Neural cell (in vitro differentiated cells): ENCODE data around the gene TFDP1. TPM values are rescaled to one million over a fixed set of nuclear protein-coding genes. Genes with fewer than 3 reads are reported as not detected.

Experiments
- H2AFZ ChIP-seq: fragments of 200-600, 300-800 bp; sonication (generic), shearing (Covaris generic); 2 replicates; pipeline ENCODE4 v1.6.0; 2014; ENCODE audit warnings: low read depth, mild to moderate bottlenecking, antibody characterized with exemption, low read length, moderate library complexity
- H3F3A ChIP-seq: fragments of 200-600 bp; shearing (Covaris generic); 2 replicates; pipeline ENCODE4 v1.6.1; 2016; ENCODE audit warnings: mild to moderate bottlenecking, moderate library complexity, mixed read lengths, antibody characterized with exemption, low read length; ENCODE audit not compliant: insufficient read depth, poor library complexity, severe bottlenecking
- H3K27ac ChIP-seq: fragments of 200-600, 300-800 bp; sonication (generic), shearing (Covaris generic); 2 replicates; pipeline ENCODE4 v1.5.1; 2014; ENCODE audit warnings: mild to moderate bottlenecking, low read length, moderate library complexity
- H3K27me3 ChIP-seq: fragments of 300-800, 200-600 bp; sonication (generic), shearing (Covaris generic); 2 replicates; pipeline ENCODE4 v1.6.0; 2014; ENCODE audit warnings: mild to moderate bottlenecking, low read depth, low read length, moderate library complexity; ENCODE audit not compliant: insufficient read depth
- H3K36me3 ChIP-seq: fragments of 300-800, 200-600 bp; sonication (generic), shearing (Covaris generic); 2 replicates; pipeline ENCODE4 v1.5.1; 2014; ENCODE audit warnings: mild to moderate bottlenecking, antibody characterized with exemption, low read length, moderate library complexity; ENCODE audit not compliant: insufficient read depth
- H3K4me2 ChIP-seq: fragments of 300-800, 200-600 bp; sonication (generic), shearing (Covaris generic); 2 replicates; pipeline ENCODE4 v1.6.0; 2014; ENCODE audit warnings: mild to moderate bottlenecking, low read length
- H3K4me3 ChIP-seq: fragments of 300-800, 200-600 bp; sonication (generic), shearing (Covaris generic); 2 replicates; pipeline ENCODE4 v1.5.1; 2014; ENCODE audit warnings: mild to moderate bottlenecking, low read length, moderate library complexity
- H3K79me2 ChIP-seq: fragments of 200-600 bp; shearing (Covaris generic); replicated peaks from 2 replicates; pipeline ENCODE4 v1.6.0; 2014; ENCODE audit warnings: mild to moderate bottlenecking, low read length, moderate library complexity; ENCODE audit not compliant: insufficient read depth
- H3K9ac ChIP-seq: fragments of 300-800, 200-600 bp; sonication (generic), shearing (Covaris generic); 2 replicates; pipeline ENCODE4 v1.6.1; 2016; ENCODE audit warnings: mild to moderate bottlenecking, low read length, mixed read lengths
- H3K9me2 ChIP-seq: fragments of 200-600 bp; shearing (Covaris generic); 2 replicates; pipeline ENCODE4 v1.6.1; 2016; ENCODE audit warnings: mild to moderate bottlenecking, low read length, mixed read lengths; ENCODE audit not compliant: insufficient read depth
- H3K9me3 ChIP-seq: fragments of 200-600, 300-800 bp; sonication (generic), shearing (Covaris generic); 2 replicates; pipeline ENCODE4 v1.6.1; 2016; ENCODE audit warnings: mild to moderate bottlenecking, mixed run types, low read length, moderate library complexity, mixed read lengths
- H4K20me1 ChIP-seq: fragments of 200-600 bp; shearing (Covaris generic); 2 replicates; pipeline ENCODE4 v1.6.1; 2016; ENCODE audit warnings: mild to moderate bottlenecking, mixed run types; ENCODE audit not compliant: insufficient read depth
- CTCF ChIP-seq: fragments of 450-650 bp; IDR thresholded peaks from 2 replicates; pipeline ENCODE4 v1.5.1; 2014; ENCODE audit warnings: antibody characterized with exemption, mild to moderate bottlenecking, moderate library complexity; ENCODE audit not compliant: poor library complexity, severe bottlenecking
- EP300 ChIP-seq: fragments of 450-650 bp; conservative IDR thresholded peaks from 2 replicates; pipeline ENCODE4 v1.6.1; 2014; ENCODE audit warnings: antibody characterized with exemption, mild to moderate bottlenecking, moderate library complexity; ENCODE audit not compliant: poor library complexity, severe bottlenecking
- EZH2 ChIP-seq: fragments of 200-600, 300-800 bp; shearing (Covaris generic), sonication (generic); IDR thresholded peaks from 2 replicates; pipeline ENCODE4 v1.6.1; 2014; ENCODE audit warnings: antibody characterized with exemption, low read length, borderline replicate concordance, mild to moderate bottlenecking; ENCODE audit not compliant: insufficient read depth, poor library complexity, severe bottlenecking
- MXI1 ChIP-seq: fragments of 450-650 bp; conservative IDR thresholded peaks from 2 replicates; pipeline ENCODE4 v1.6.1; 2014; ENCODE audit warnings: antibody characterized with exemption, mild to moderate bottlenecking; ENCODE audit not compliant: poor library complexity, severe bottlenecking
- POLR2AphosphoS5 ChIP-seq: IDR thresholded peaks from 2 replicates; pipeline ENCODE4 v1.6.1; 2012
- RAD21 ChIP-seq: fragments of 450-650 bp; conservative IDR thresholded peaks from 2 replicates; pipeline ENCODE4 v1.6.1; 2014; ENCODE audit warnings: antibody characterized with exemption, mild to moderate bottlenecking, moderate library complexity
- REST ChIP-seq: IDR thresholded peaks from 2 replicates; pipeline ENCODE4 v1.6.1; 2012; ENCODE audit warnings: borderline replicate concordance
- SMC3 ChIP-seq: fragments of 450-650 bp; conservative IDR thresholded peaks from 2 replicates; pipeline ENCODE4 v1.6.1; 2014; ENCODE audit warnings: antibody characterized with exemption, mild to moderate bottlenecking, moderate library complexity; ENCODE audit not compliant: poor library complexity
- TAF1 ChIP-seq: IDR thresholded peaks from 2 replicates; pipeline ENCODE4 v1.6.1; 2012; ENCODE audit warnings: low read depth
- polyA plus RNA-seq: library from polyadenylated mRNA; depleted of rRNA; stranded (reverse); fragments of >200 nt; gene quantifications from 2 replicates; pipeline ENCODE4 v1.2.3, GENCODE V29; 2014

Gene TFDP1
- polyA plus RNA-seq, 1 donor from 2014 or later: 81.2 TPM

GRCh38 chr13:113601166-113602070 is 16.9 kb downstream of the TFDP1 start:
- no peak overlapping the region for H3K4me3 ChIP-seq
- H4K20me1 ChIP-seq: no peaks in the 10 kb centered on the region
- H3F3A ChIP-seq: no peaks in the 10 kb centered on the region
- no peak overlapping the region for H3K4me2 ChIP-seq
- no peaks in the 10 kb centered on the region for H3K27me3 ChIP-seq
- H3K36me3 ChIP-seq: no peaks in the 10 kb centered on the region
- H2AFZ ChIP-seq: no peak overlapping the region
- H3K27ac ChIP-seq: no peak overlapping the region
- H3K79me2 ChIP-seq: peaks cover 17% of the 10 kb centered on the region
- TF ChIP-seq MXI1 (no peak), RAD21 (no peak), REST (no peak), TAF1 (no peak), CTCF (no peak), EZH2 (no peak), SMC3 (no peak), POLR2AphosphoS5 (no peak), EP300 (no peak)
- no peaks in the 10 kb centered on the region for H3K9me2 ChIP-seq
- no peak overlapping the region for H3K9ac ChIP-seq
- peaks cover 16% of the 10 kb centered on the region for H3K9me3 ChIP-seq

GRCh38 chr13:113602291-113602988 is 17.9 kb downstream of the TFDP1 start:
- H3K4me2 ChIP-seq: no peak overlapping the region
- H3K9ac ChIP-seq: no peak overlapping the region
- no peak overlapping the region for H2AFZ ChIP-seq
- H3F3A ChIP-seq: no peaks in the 10 kb centered on the region
- H3K27ac ChIP-seq: no peak overlapping the region
- no peaks in the 10 kb centered on the region for H3K9me2 ChIP-seq
- no peaks in the 10 kb centered on the region for H3K36me3 ChIP-seq
- TF ChIP-seq EZH2 (no peak), SMC3 (no peak)
- H3K4me3 ChIP-seq: no peak overlapping the region
- H4K20me1 ChIP-seq: no peaks in the 10 kb centered on the region
- H3K9me3 ChIP-seq: peaks cover 16% of the 10 kb centered on the region
- peaks cover 17% of the 10 kb centered on the region for H3K79me2 ChIP-seq
- no peaks in the 10 kb centered on the region for H3K27me3 ChIP-seq
